Measurements from ENCODE around the gene PPIL6. TPM values are rescaled to one million over a fixed set of nuclear protein-coding genes. Genes with fewer than 3 reads are reported as not detected.
A peak's percentile ranks its signal among the peaks of the same experiment; 100 is the strongest.

PPIL6 gene
- total RNA-seq, 4 donors from 2014 or later = 2.2 to 9.2 (median 5.5) TPM

DNA sequence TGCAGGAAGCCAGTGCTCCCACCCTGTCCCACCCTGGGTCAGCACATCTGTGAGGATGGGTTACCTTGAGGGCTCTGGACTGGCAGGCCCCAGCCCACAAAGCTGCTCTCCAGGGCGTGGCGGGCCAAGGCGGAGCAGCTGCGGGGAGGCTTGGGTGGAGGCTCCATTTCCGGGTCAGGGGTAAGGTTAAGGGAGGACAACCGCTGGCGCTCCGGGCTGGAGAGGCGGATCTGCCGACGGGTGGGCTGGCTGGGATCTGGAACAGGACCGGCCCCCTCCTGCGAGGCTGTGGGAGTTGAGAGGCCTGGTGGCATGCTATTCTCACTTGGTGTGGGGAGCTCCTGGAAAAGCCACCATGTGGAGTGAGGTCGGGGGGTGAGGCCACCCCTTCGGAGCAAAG lies 5.6 kb upstream of the PPIL6 start:
- Histone ChIP-seq H3K4me3 (no peak overlapping the region), H3K27ac (replicated peaks in 1 of 4) (no peak overlapping the region), H3K27me3 (no peaks in the 10 kb centered on the region), H3K4me1 (peaks cover 9 to 20% (median 15%) of the 10 kb centered on the region in 4 donors), H3K9me3 (no peaks in the 10 kb centered on the region), H3K36me3 (peaks cover 3 to 47% (median 40%) of the 10 kb centered on the region in 4 donors)
- intact Hi-C loops (cut with DNase I) = no loop called here
- TF ChIP-seq EP300 (IDR thresholded peaks at IDR 0.05) = no peak
- no peak for DNase-seq (ENCODE audit: extremely low spot score)
- WGBS = 95% methylated on average over 15 of the region's 15 CpGs

- H3K27me3 ChIP-seq = no peaks in the 10 kb centered on the region
Observed at GRCh38 chr6:109445382-109445781, 5.0 kb upstream of the PPIL6 start.

DNA sequence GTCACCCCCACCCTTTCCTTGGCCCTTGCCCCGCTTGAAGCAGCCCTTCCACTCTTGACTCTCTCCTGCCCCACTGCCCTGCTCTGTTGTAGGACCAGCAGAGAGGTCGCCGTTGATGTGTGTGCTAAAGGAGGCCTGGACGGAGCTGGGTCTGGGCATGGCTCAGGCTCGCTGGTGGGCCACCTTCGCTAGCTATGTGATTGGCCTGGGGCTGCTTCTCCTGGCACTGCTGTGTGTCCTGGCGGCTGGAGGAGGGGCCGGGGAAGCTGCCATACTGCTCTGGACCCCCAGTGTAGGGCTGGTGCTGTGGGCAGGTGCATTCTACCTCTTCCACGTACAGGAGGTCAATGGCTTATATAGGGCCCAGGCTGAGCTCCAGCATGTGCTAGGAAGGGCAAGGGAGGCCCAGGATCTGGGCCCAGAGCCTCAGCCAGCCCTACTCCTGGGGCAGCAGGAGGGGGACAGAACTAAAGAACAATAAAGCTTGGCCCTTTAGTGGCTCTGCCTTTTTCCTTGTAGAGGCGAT lies 3.1 kb upstream of the PPIL6 start:
- intact Hi-C loops (cut with DNase I) = loop anchor here (5.0 kb wide), 1 partner anchor 39 kb away; the partner anchor contains the start of gene ZBTB24
- 93% methylated on average over 10 of the region's 10 CpGs for WGBS
- DNase-seq (ENCODE audit: extremely low spot score) = no peak

More at GRCh38 chr6:109445382-109445781, 5.0 kb upstream of the PPIL6 start:
- intact Hi-C loops (cut with DNase I) = no loop called here
- no peak for TF ChIP-seq CTCF (IDR thresholded peaks at IDR 0.05)
- TF ChIP-seq POLR2AphosphoS5 (IDR thresholded peaks at IDR 0.05) = no peak
- TF ChIP-seq POLR2A (IDR thresholded peaks at IDR 0.05; ENCODE audit: low read depth) = no peak
- TF ChIP-seq EP300 (IDR thresholded peaks at IDR 0.05) = no peak
- H3K27ac ChIP-seq (replicated peaks in 1 of 4) = no peak overlapping the region
- no peak overlapping the region for H3K4me3 ChIP-seq
- DNase-seq (ENCODE audit: extremely low spot score) = no peak
- H3K36me3 ChIP-seq = peaks cover 3 to 47% (median 40%) of the 10 kb centered on the region in 4 donors
- WGBS = 94% methylated on average over 9 of the region's 9 CpGs
- H3K4me1 ChIP-seq = peaks cover 9 to 21% (median 15%) of the 10 kb centered on the region in 4 donors
- H3K9me3 ChIP-seq = no peaks in the 10 kb centered on the region

DNA sequence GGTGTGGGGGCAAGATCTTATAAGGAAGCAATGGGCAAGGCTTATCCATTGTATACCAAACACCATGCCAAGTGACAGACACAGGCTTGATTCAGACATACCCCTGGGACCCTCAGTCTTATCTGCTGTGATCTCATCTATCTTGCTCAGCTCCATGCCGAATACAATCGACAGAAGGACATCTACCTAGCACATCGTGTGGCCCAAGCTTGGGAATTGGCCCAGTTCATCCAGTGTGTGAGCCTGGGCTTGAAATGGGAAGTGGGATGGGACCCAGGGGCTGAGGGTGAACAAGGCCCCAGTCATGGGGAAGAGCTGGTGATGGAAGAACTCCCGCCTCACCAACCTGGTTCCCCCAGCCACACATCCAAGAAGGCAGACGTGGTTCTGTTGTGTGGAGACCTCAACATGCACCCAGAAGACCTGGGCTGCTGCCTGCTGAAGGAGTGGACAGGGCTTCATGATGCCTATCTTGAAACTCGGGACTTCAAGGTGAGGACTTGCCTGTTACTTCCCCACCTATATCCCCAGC lies 2.0 kb upstream of the PPIL6 start:
- no peak overlapping the region for H3K27ac ChIP-seq (replicated peaks in 1 of 4)
- peaks cover 3 to 47% (median 40%) of the 10 kb centered on the region in 4 donors for H3K36me3 ChIP-seq
- no peak for DNase-seq (ENCODE audit: extremely low spot score)
- TF ChIP-seq EP300 (IDR thresholded peaks at IDR 0.05) = no peak
- TF ChIP-seq CTCF (IDR thresholded peaks at IDR 0.05) = no peak
- TF ChIP-seq POLR2AphosphoS5 (IDR thresholded peaks at IDR 0.05) = no peak
- no peak for TF ChIP-seq POLR2A (IDR thresholded peaks at IDR 0.05; ENCODE audit: low read depth)
- no peaks in the 10 kb centered on the region for H3K9me3 ChIP-seq
- peaks cover 18 to 33% (median 28%) of the 10 kb centered on the region in 4 donors for H3K4me1 ChIP-seq
- WGBS = 95% methylated on average over 6 of the region's 6 CpGs
- intact Hi-C loops (cut with DNase I) = loop anchor here (5.0 kb wide), 1 partner anchor 40 kb away; the partner anchor contains the start of gene ZBTB24
- no peaks in the 10 kb centered on the region for H3K27me3 ChIP-seq
- H3K4me3 ChIP-seq = no peak overlapping the region

More for the DNA sequence above, 3.1 kb upstream of the PPIL6 start:
- no peak overlapping the region for H3K27ac ChIP-seq (replicated peaks in 1 of 4)
- no peaks in the 10 kb centered on the region for H3K27me3 ChIP-seq
- H3K9me3 ChIP-seq = no peaks in the 10 kb centered on the region
- H3K4me1 ChIP-seq = peaks cover 18 to 33% (median 28%) of the 10 kb centered on the region in 4 donors
- no peak overlapping the region for H3K4me3 ChIP-seq
- TF ChIP-seq POLR2AphosphoS5 (IDR thresholded peaks at IDR 0.05) (no peak), POLR2A (IDR thresholded peaks at IDR 0.05; ENCODE audit: low read depth) (no peak), CTCF (IDR thresholded peaks at IDR 0.05) (no peak), EP300 (IDR thresholded peaks at IDR 0.05) (no peak)
- peaks cover 3 to 47% (median 40%) of the 10 kb centered on the region in 4 donors for H3K36me3 ChIP-seq

DNA sequence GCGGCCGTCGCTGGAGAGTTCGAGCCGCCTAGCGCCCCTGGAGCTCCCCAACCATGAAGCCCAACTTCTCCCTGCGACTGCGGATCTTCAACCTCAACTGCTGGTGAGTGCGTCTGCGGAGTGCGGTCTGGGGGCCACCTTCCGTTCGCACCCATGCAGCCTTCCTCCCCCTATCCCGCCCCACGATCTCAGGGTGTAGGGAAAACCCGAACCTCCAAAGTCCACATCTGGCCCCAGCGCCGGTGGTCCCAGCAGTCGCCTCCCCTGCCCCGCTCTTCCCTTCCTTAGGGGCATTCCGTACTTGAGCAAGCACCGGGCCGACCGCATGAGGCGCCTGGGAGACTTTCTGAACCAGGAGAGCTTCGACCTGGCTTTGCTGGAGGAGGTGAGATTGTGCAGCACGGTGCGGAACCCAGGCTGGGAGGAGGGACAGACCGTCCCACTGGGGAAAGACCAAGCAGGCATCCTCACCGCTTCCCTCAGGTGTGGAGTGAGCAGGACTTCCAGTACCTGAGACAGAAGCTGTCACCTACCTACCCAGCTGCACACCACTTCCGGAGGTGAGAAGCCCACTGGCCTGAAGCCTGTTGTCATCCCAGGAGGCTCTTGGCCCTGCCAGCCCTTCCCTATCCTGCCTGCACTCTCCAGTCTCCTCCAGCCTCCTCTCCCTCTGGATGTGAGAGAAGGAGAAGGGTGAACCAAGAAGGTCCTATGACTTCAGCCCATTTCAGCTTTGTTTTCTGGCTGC lies 815 bp upstream of the PPIL6 start:
- DNase-seq (ENCODE audit: extremely low spot score) = no peak
- H3K4me1 ChIP-seq = peaks cover 18 to 33% (median 28%) of the 10 kb centered on the region in 4 donors
- intact Hi-C loops (cut with DNase I) = loop anchor here (2.0 to 5.0 kb wide), 2 partner anchors 41 to 58 kb away; partner anchors contain the start of genes CD164 and ZBTB24
- no peaks in the 10 kb centered on the region for H3K9me3 ChIP-seq
- peak overlapping the region; percentile 82 to 89 (median 86) for H3K27ac ChIP-seq (replicated peaks in 1 of 4)
- no peaks in the 10 kb centered on the region for H3K27me3 ChIP-seq
- peaks cover 3 to 36% (median 33%) of the 10 kb centered on the region in 4 donors for H3K36me3 ChIP-seq
- H3K4me3 ChIP-seq = peak overlapping the region; percentile 76 to 94 (median 86)
- TF ChIP-seq EP300 (IDR thresholded peaks at IDR 0.05) (no peak), POLR2A (IDR thresholded peaks at IDR 0.05; ENCODE audit: low read depth) (no peak), POLR2AphosphoS5 (IDR thresholded peaks at IDR 0.05) (no peak), CTCF (IDR thresholded peaks at IDR 0.05) (peak in 2 of 3 experiments; percentile 5 to 37)
- 15% methylated on average over 2 of the region's 31 CpGs for WGBS

Data from esophagus muscularis mucosa (tissue), 4 donors.